HEK293 (cell line): ENCODE data around the gene CASD1.

Source experiments
- CTCF ChIA-PET: fragments of 350-600 bp; formaldehyde crosslinking; extraction: SDS; loops from one replicate; lab custom pipeline; 2021; ENCODE audit warnings: antibody characterized with exemption; lab: Yijun Ruan, JAX
- POLR2A ChIA-PET: fragments of 300-600 bp; formaldehyde crosslinking; extraction: SDS; loops from one replicate; lab custom pipeline; 2020; ENCODE audit warnings: antibody characterized with exemption, inconsistent platforms; lab: Yijun Ruan, JAX
- H3K27ac ChIP-seq: fragments of 200-500 bp; sonication (Bioruptor generic); 2 replicates; pipeline ENCODE4 v1.5.1; 2014; ENCODE audit warnings: low read depth, low read length, control low read depth, inconsistent platforms; ENCODE audit errors: extremely low read depth
- H3K36me3 ChIP-seq, 2 experiments: fragments of 200-500 bp in 1 of 2; sonication (Bioruptor generic) in 1 of 2; 1 replicate in 1 of 2; 2 replicates in 1 of 2; pipeline ENCODE4 v1.5.1; 2014 to 2017; ENCODE audit warnings: inconsistent platforms in 2 of 2, low read length in 2 of 2; ENCODE audit not compliant: control insufficient read depth in 2 of 2, insufficient read depth in 1 of 2
- H3K4me1 ChIP-seq: fragments of 200-500 bp; sonication (Bioruptor generic); 2 replicates; pipeline ENCODE4 v1.5.1; 2014; ENCODE audit warnings: mild to moderate bottlenecking, low read length, inconsistent platforms; ENCODE audit not compliant: control insufficient read depth, insufficient read depth
- H3K4me3 ChIP-seq: 2 replicates; pipeline ENCODE4 v1.5.1; 2011; ENCODE audit warnings: low read depth, mild to moderate bottlenecking, control low read depth, low read length, moderate library complexity
- H3K9me3 ChIP-seq: fragments of 200-500 bp; sonication (Bioruptor generic); 2 replicates; pipeline ENCODE4 v1.5.1; 2014; ENCODE audit warnings: low read depth, low read length, inconsistent platforms; ENCODE audit not compliant: control insufficient read depth, insufficient read depth
- GLIS2 ChIP-seq: fragments of 450-650 bp; formaldehyde crosslinking; IDR thresholded peaks from 2 replicates; pipeline ENCODE4 v1.5.1; 2016; ENCODE audit warnings: missing biosample characterization, missing genetic modification characterization
- PRDM1 ChIP-seq: fragments of 450-650 bp; formaldehyde crosslinking; IDR thresholded peaks from 2 replicates; pipeline ENCODE4; 2016; ENCODE audit warnings: missing biosample characterization, missing genetic modification characterization
- TRIM28 ChIP-seq: IDR thresholded peaks from 2 replicates; pipeline ENCODE4 v1.6.1; 2011; ENCODE audit warnings: low read length, control low read depth, borderline replicate concordance
- ZBTB17 ChIP-seq: fragments of 450-650 bp; formaldehyde crosslinking; IDR thresholded peaks from 2 replicates; pipeline ENCODE4 v1.5.1; 2016; ENCODE audit warnings: missing biosample characterization, missing genetic modification characterization
- ZBTB8A ChIP-seq: fragments of 450-650 bp; formaldehyde crosslinking; IDR thresholded peaks from 2 replicates; pipeline ENCODE4 v1.5.1; 2016; ENCODE audit warnings: missing biosample characterization, missing genetic modification characterization
- ZNF146 ChIP-seq: fragments of 450-650 bp; formaldehyde crosslinking; IDR thresholded peaks from 2 replicates; pipeline ENCODE4 v1.5.1; 2016; ENCODE audit warnings: missing biosample characterization, missing genetic modification characterization
- ZNF169 ChIP-seq: fragments of 450-650 bp; formaldehyde crosslinking; IDR thresholded peaks from 2 replicates; pipeline ENCODE4 v1.5.1; 2016; ENCODE audit warnings: missing biosample characterization, missing genetic modification characterization
- ZNF324 ChIP-seq: fragments of 450-650 bp; formaldehyde crosslinking; IDR thresholded peaks from 2 replicates; pipeline ENCODE4 v1.5.1; 2016; ENCODE audit warnings: missing biosample characterization, missing genetic modification characterization
- ZNF366 ChIP-seq: fragments of 450-650 bp; formaldehyde crosslinking; conservative IDR thresholded peaks from 2 replicates; pipeline ENCODE4 v1.5.1; 2016; ENCODE audit warnings: missing biosample characterization, missing genetic modification characterization
- ZNF423 ChIP-seq: fragments of 450-650 bp; formaldehyde crosslinking; IDR thresholded peaks from 2 replicates; pipeline ENCODE4 v1.5.1; 2016; ENCODE audit warnings: missing biosample characterization, missing genetic modification characterization
- ZNF548 ChIP-seq: fragments of 450-650 bp; formaldehyde crosslinking; IDR thresholded peaks from 2 replicates; pipeline ENCODE4 v1.5.1; 2016; ENCODE audit warnings: missing biosample characterization, missing genetic modification characterization
- ZNF558 ChIP-seq: fragments of 450-650 bp; formaldehyde crosslinking; IDR thresholded peaks from 2 replicates; pipeline ENCODE4 v1.5.1; 2016; ENCODE audit warnings: missing biosample characterization, missing genetic modification characterization
- ZNF560 ChIP-seq: fragments of 450-650 bp; formaldehyde crosslinking; IDR thresholded peaks from 2 replicates; pipeline ENCODE4 v1.5.1; 2017; ENCODE audit warnings: missing biosample characterization, missing genetic modification characterization, borderline replicate concordance
- ZNF580 ChIP-seq: fragments of 450-650 bp; formaldehyde crosslinking; IDR thresholded peaks from 2 replicates; pipeline ENCODE4 v1.5.1; 2016; ENCODE audit warnings: missing biosample characterization, missing genetic modification characterization
- ZNF792 ChIP-seq: fragments of 450-650 bp; formaldehyde crosslinking; IDR thresholded peaks from 2 replicates; pipeline ENCODE4 v1.5.1; 2016; ENCODE audit warnings: missing biosample characterization, missing genetic modification characterization
- ZNF830 ChIP-seq: fragments of 450-650 bp; IDR thresholded peaks from 2 replicates; pipeline ENCODE4 v1.5.0; 2018; ENCODE audit warnings: missing biosample characterization, missing genetic modification characterization, low read depth, mild to moderate bottlenecking, moderate library complexity
- ZNF837 ChIP-seq: fragments of 450-650 bp; formaldehyde crosslinking; IDR thresholded peaks from 2 replicates; pipeline ENCODE4 v1.5.1; 2016; ENCODE audit warnings: missing biosample characterization, missing genetic modification characterization
- ZSCAN5A ChIP-seq: fragments of 450-650 bp; formaldehyde crosslinking; IDR thresholded peaks from 2 replicates; pipeline ENCODE4 v1.5.1; 2016; ENCODE audit warnings: missing biosample characterization, missing genetic modification characterization
- TF ChIP-seq, protein P1 (sequence below): fragments of 450-650 bp; formaldehyde crosslinking; IDR thresholded peaks from 2 replicates; pipeline ENCODE4 v1.5.0; 2017; ENCODE audit warnings: missing biosample characterization, missing genetic modification characterization, borderline replicate concordance
- TF ChIP-seq, protein P2 (sequence below): fragments of 450-650 bp; formaldehyde crosslinking; IDR thresholded peaks from 2 replicates; pipeline ENCODE4 v1.5.1; 2016; ENCODE audit warnings: missing biosample characterization, missing genetic modification characterization, borderline replicate concordance

The CASD1 gene

DNA sequence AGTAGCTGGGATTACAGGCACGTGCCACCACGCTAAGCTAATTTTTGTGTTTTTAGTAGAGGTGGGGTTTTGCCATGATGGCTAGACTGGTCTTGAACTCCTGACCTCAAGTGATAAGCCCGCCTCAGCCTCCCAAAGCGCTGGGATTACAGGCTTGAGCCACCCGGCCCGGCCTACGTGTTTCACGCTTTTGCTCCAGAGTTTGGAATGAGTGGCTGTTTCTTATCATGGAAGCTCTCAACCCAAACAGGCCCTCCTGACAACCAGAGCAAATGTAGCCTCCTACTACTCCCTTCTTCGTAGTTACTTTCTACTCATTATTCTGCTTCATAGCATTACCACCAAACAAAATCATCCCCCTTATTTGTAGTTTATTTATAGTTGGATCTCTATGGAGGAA is 26.8 kb upstream of the CASD1 start:
- no peak overlapping the region for H3K27ac ChIP-seq
- POLR2A ChIA-PET = no interaction called here
- no peaks in the 10 kb centered on the region for H3K9me3 ChIP-seq
- H3K4me3 ChIP-seq = no peak overlapping the region
- TF ChIP-seq, protein P1, sequence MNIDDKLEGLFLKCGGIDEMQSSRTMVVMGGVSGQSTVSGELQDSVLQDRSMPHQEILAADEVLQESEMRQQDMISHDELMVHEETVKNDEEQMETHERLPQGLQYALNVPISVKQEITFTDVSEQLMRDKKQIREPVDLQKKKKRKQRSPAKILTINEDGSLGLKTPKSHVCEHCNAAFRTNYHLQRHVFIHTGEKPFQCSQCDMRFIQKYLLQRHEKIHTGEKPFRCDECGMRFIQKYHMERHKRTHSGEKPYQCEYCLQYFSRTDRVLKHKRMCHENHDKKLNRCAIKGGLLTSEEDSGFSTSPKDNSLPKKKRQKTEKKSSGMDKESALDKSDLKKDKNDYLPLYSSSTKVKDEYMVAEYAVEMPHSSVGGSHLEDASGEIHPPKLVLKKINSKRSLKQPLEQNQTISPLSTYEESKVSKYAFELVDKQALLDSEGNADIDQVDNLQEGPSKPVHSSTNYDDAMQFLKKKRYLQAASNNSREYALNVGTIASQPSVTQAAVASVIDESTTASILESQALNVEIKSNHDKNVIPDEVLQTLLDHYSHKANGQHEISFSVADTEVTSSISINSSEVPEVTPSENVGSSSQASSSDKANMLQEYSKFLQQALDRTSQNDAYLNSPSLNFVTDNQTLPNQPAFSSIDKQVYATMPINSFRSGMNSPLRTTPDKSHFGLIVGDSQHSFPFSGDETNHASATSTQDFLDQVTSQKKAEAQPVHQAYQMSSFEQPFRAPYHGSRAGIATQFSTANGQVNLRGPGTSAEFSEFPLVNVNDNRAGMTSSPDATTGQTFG (tag by site-specific recombination) = no peak
- TF ChIP-seq ZNF560 (tag by site-specific recombination) = no peak
- no peak for TF ChIP-seq ZNF548
- no peak for TF ChIP-seq ZNF830 (tag by site-specific recombination)
- no peak for TF ChIP-seq ZNF423 (tag by site-specific recombination)
- TF ChIP-seq ZNF837 (tag by site-specific recombination) = no peak
- TF ChIP-seq ZNF324 = no peak
- no peak for TF ChIP-seq ZBTB8A
- TF ChIP-seq TRIM28 = no peak
- TF ChIP-seq ZNF146 (tag by site-specific recombination) = no peak
- TF ChIP-seq ZNF558 (tag by site-specific recombination) = no peak
- TF ChIP-seq ZSCAN5A = no peak
- no peak for TF ChIP-seq GLIS2 (tag by site-specific recombination)
- no peak for TF ChIP-seq ZBTB17 (tag by site-specific recombination)
- TF ChIP-seq ZNF792 (tag by site-specific recombination) = no peak
- TF ChIP-seq ZNF169 (tag by site-specific recombination) = no peak
- TF ChIP-seq, protein P2, sequence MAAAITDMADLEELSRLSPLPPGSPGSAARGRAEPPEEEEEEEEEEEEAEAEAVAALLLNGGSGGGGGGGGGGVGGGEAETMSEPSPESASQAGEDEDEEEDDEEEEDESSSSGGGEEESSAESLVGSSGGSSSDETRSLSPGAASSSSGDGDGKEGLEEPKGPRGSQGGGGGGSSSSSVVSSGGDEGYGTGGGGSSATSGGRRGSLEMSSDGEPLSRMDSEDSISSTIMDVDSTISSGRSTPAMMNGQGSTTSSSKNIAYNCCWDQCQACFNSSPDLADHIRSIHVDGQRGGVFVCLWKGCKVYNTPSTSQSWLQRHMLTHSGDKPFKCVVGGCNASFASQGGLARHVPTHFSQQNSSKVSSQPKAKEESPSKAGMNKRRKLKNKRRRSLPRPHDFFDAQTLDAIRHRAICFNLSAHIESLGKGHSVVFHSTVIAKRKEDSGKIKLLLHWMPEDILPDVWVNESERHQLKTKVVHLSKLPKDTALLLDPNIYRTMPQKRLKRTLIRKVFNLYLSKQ = no peak
- CTCF ChIA-PET = no interaction called here
- H3K36me3 ChIP-seq = no peaks in the 10 kb centered on the region
- no peaks in the 10 kb centered on the region for H3K4me1 ChIP-seq

- Histone ChIP-seq H3K36me3 (no peaks in the 10 kb centered on the region), H3K4me1 (no peaks in the 10 kb centered on the region), H3K9me3 (no peaks in the 10 kb centered on the region), H3K27ac (no peak overlapping the region), H3K4me3 (no peak overlapping the region)
- POLR2A ChIA-PET = no interaction called here
- TF ChIP-seq ZNF580 (no peak), ZNF366 (tag by site-specific recombination) (0 out of 2 replicates have a peak, but pooled peaks have one; percentile 14), PRDM1 (tag by site-specific recombination) (0 out of 2 replicates have a peak, but pooled peaks have one; percentile 42)
- CTCF ChIA-PET = interaction anchor here (0.9 kb wide), 1 partner anchor 35 kb away, joined by 4 read pairs; no protein-coding TSS in a partner anchor
Measured at GRCh38 chr7:94483843-94484242, 25.8 kb upstream of the CASD1 start.
